MCF 10A (cell line): ENCODE data around the gene DGKE. TPM values are rescaled to one million over a fixed set of nuclear protein-coding genes. Genes with fewer than 3 reads are reported as not detected.

Source experiments
- BruUV-seq: library from RNA; stranded (reverse); fragments of 400-500 nt; replicated peaks from 2 replicates; lab custom pipeline; 2021; lab: Mats Ljungman, UMichigan
- CTCF ChIA-PET: fragments of 300-600 bp; sonication (Branson Sonifier 250); formaldehyde crosslinking; extraction: SDS; loops from one replicate; lab custom pipeline; 2021; ENCODE audit warnings: antibody characterized with exemption, inconsistent platforms; lab: Yijun Ruan, JAX
- POLR2A ChIA-PET: fragments of 300-600, 350-650 bp; sonication (Branson Sonifier 250); formaldehyde crosslinking; extraction: SDS; loops from one replicate; lab custom pipeline; 2020; ENCODE audit warnings: antibody characterized with exemption, inconsistent platforms; lab: Yijun Ruan, JAX
- DNase-seq: peaks from one replicate; pipeline ENCODE4 v3.0.0-alpha.2; 2018; ENCODE audit not compliant: unreplicated experiment
- H3K27ac Mint-ChIP-seq: one replicate; pipeline ENCODE4 v1.8.0; 2022; ENCODE audit warnings: mild to moderate bottlenecking, low read depth, mixed read lengths; ENCODE audit not compliant: unreplicated experiment
- H3K27me3 Mint-ChIP-seq: one replicate; pipeline ENCODE4 v1.8.0; 2022; ENCODE audit warnings: mixed read lengths; ENCODE audit not compliant: insufficient read depth, unreplicated experiment
- H3K36me3 Mint-ChIP-seq: one replicate; pipeline ENCODE4 v1.8.0; 2022; ENCODE audit warnings: mild to moderate bottlenecking, moderate library complexity, mixed read lengths; ENCODE audit not compliant: insufficient read depth, unreplicated experiment
- H3K4me1 Mint-ChIP-seq: one replicate; pipeline ENCODE4 v1.8.0; 2022; ENCODE audit warnings: mixed read lengths; ENCODE audit not compliant: insufficient read depth, unreplicated experiment
- H3K4me3 Mint-ChIP-seq: one replicate; pipeline ENCODE4 v1.8.0; 2022; ENCODE audit warnings: mild to moderate bottlenecking, moderate library complexity, mixed read lengths; ENCODE audit not compliant: unreplicated experiment
- H3K9me3 Mint-ChIP-seq: one replicate; pipeline ENCODE4 v1.8.0; 2022; ENCODE audit warnings: mixed read lengths; ENCODE audit not compliant: unreplicated experiment
- CTCF ChIP-seq: fragments of 200-600 bp; IDR thresholded peaks from one replicate; pipeline ENCODE4 v1.8.0; 2022; ENCODE audit warnings: antibody characterized with exemption, mild to moderate bottlenecking; ENCODE audit not compliant: unreplicated experiment
- intact Hi-C: fragments of 100-400 bp; cut with micrococcal nuclease; formaldehyde crosslinking; loops from 2 replicates; pipeline ENCODE4 v1.14.1; 2022
- total RNA-seq: library from RNA; stranded (reverse); gene quantifications from 2 replicates; pipeline ENCODE4 v1.2.3, GENCODE V29; 2022

The DGKE gene
- total RNA-seq, 1 experiment from 2014 or later = 16.5 TPM

- Mint-ChIP-seq H3K4me3 (peak overlapping the region; percentile 86), H3K27ac (peak overlapping the region; percentile 96), H3K36me3 (peaks cover 14% of the 10 kb centered on the region), H3K27me3 (no peaks in the 10 kb centered on the region), H3K9me3 (no peaks in the 10 kb centered on the region), H3K4me1 (peaks cover 37% of the 10 kb centered on the region)
- TSS peak; percentile 29 for BruUV-seq
- intact Hi-C loops = no loop called here
- DNase-seq = peak; percentile 34
- POLR2A ChIA-PET = interaction anchor here (0.7 to 2.1 kb wide), 20 partner anchors 9 to 214 kb away, joined by 3 to 8 read pairs (median 3); partner anchors contain the start of genes AKAP1 and COIL
- CTCF ChIA-PET = interaction anchor here (0.6 to 1.4 kb wide), 5 partner anchors 23 to 193 kb away, joined by 3 to 8 read pairs (median 3); no protein-coding TSS in a partner anchor
- TF ChIP-seq CTCF = no peak
These were observed 79.5 kb downstream of the DGKE start for GRCh38 chr17:56913353-56913866.

- intact Hi-C loops = no loop called here
- no peak for TF ChIP-seq CTCF
- Mint-ChIP-seq H3K36me3 (peaks cover 8% of the 10 kb centered on the region), H3K4me1 (peaks cover 36% of the 10 kb centered on the region), H3K4me3 (peak within 1 kb of the TSS; percentile 86), H3K27ac (peak within 1 kb of the TSS; percentile 96), H3K27me3 (no peaks in the 10 kb centered on the region), H3K9me3 (no peaks in the 10 kb centered on the region)
- BruUV-seq = TSS peak; percentile 84
- CTCF ChIA-PET = interaction anchor here (0.6 to 0.9 kb wide), 3 partner anchors 23 to 152 kb away, joined by 3 read pairs; no protein-coding TSS in a partner anchor
- DNase-seq = peak; percentile 91
- POLR2A ChIA-PET = interaction anchor here (0.7 to 2.1 kb wide), 20 partner anchors 10 to 215 kb away, joined by 3 to 8 read pairs (median 4); partner anchors contain the start of genes AKAP1 and COIL
These were observed 80.1 kb downstream of the DGKE start, which contains the start of gene TRIM25 for GRCh38 chr17:56913867-56914580. TSS of gene TRIM25 (minus strand) at chr17:56914049. CDS start at chr17:56913988, 61 bp downstream.

- intact Hi-C loops = no loop called here
- no peaks in the 10 kb centered on the region for H3K27me3 Mint-ChIP-seq
- no peaks in the 10 kb centered on the region for H3K9me3 Mint-ChIP-seq
- DNase-seq = no peak
- no peak for TF ChIP-seq CTCF
- ChIA-PET CTCF (interaction anchor here (0.9 kb wide), 1 partner anchor 22 kb away, joined by 3 read pairs; no protein-coding TSS in a partner anchor), POLR2A (interaction anchor here (0.5 to 1.9 kb wide), 14 partner anchors 13 to 333 kb away, joined by 3 to 8 read pairs (median 4); partner anchors contain the start of gene COIL)
- H3K4me3 Mint-ChIP-seq = peak overlapping the region; percentile 86
- BruUV-seq = no TSS peak
- H3K36me3 Mint-ChIP-seq = peaks cover 8% of the 10 kb centered on the region
- H3K27ac Mint-ChIP-seq = peak overlapping the region; percentile 96
- H3K4me1 Mint-ChIP-seq = peaks cover 41% of the 10 kb centered on the region
These were observed 80.8 kb downstream of the DGKE start for GRCh38 chr17:56914581-56915273.
